ENCODE results near the gene TMEM258.

TMEM258 gene

GRCh38 chr11:61794579-61794978 lies 2.2 kb upstream of the TMEM258 start:
- no peak for TF ChIP-seq CTCF (IDR thresholded peaks at IDR 0.05; ENCODE audit: control extremely low read depth, extremely low read depth, low read depth, missing control alignments)
- CTCF ChIA-PET, result interaction anchor here (1.1 to 11.8 kb wide), 6 partner anchors 37 to 314 kb away, joined by 3 to 129 read pairs (median 80); partner anchors contain the start of gene BEST1
- POLR2A ChIA-PET, result no interaction called here
- DNase-seq (ENCODE audit: extremely low spot score), result no peak

- ChIA-PET POLR2A (interaction anchor here (1.1 kb wide), 1 partner anchor 8 kb away, joined by 3 read pairs; no protein-coding TSS in a partner anchor), CTCF (interaction anchor here (1.1 to 11.8 kb wide), 7 partner anchors 7 to 314 kb away, joined by 6 to 129 read pairs (median 91); partner anchors contain the start of gene BEST1)
- no peak for TF ChIP-seq CTCF (IDR thresholded peaks at IDR 0.05; ENCODE audit: control extremely low read depth, extremely low read depth, low read depth, missing control alignments)
- no peak for DNase-seq (ENCODE audit: extremely low spot score)
These were observed 1.4 kb upstream of the TMEM258 start for GRCh38 chr11:61793829-61794204.

- no peak for DNase-seq (ENCODE audit: extremely low spot score)
- TF ChIP-seq CTCF (IDR thresholded peaks at IDR 0.05; ENCODE audit: control extremely low read depth, extremely low read depth, low read depth, missing control alignments), result no peak
- CTCF ChIA-PET, result interaction anchor here (1.0 to 11.8 kb wide), 9 partner anchors 8 to 315 kb away, joined by 3 to 129 read pairs (median 21); partner anchors contain the start of gene BEST1
- POLR2A ChIA-PET, result interaction anchor here (0.9 to 1.4 kb wide), 5 partner anchors 8 to 27 kb away, joined by 3 to 5 read pairs (median 3); no protein-coding TSS in a partner anchor
These were observed 857 bp upstream of the TMEM258 start for GRCh38 chr11:61793083-61793828.

- ChIA-PET CTCF (interaction anchor here (1.1 to 11.8 kb wide), 14 partner anchors 9 to 316 kb away, joined by 3 to 129 read pairs (median 10); partner anchors contain the start of gene BEST1), POLR2A (interaction anchor here (0.6 to 1.4 kb wide), 6 partner anchors 10 to 880 kb away, joined by 3 to 5 read pairs (median 4); partner anchors contain the start of gene UQCC3)
- no peak for DNase-seq (ENCODE audit: extremely low spot score)
- peak; percentile 11 for TF ChIP-seq CTCF (IDR thresholded peaks at IDR 0.05; ENCODE audit: control extremely low read depth, extremely low read depth, low read depth, missing control alignments)
These were observed 576 bp downstream of the TMEM258 start for GRCh38 chr11:61791737-61792309.

GRCh38 chr11:61787928-61788491 lies 4.4 kb downstream of the TMEM258 start:
- POLR2A ChIA-PET, result no interaction called here
- CTCF ChIA-PET, result interaction anchor here (0.7 to 8.3 kb wide), 14 partner anchors 7 to 294 kb away, joined by 3 to 91 read pairs (median 5); no protein-coding TSS in a partner anchor
- TF ChIP-seq CTCF (IDR thresholded peaks at IDR 0.05; ENCODE audit: control extremely low read depth, extremely low read depth, low read depth, missing control alignments), result peak; percentile 29
- DNase-seq (ENCODE audit: extremely low spot score), result no peak

GRCh38 chr11:61785837-61786402 lies 6.5 kb downstream of the TMEM258 start:
- CTCF ChIA-PET, result interaction anchor here (1.6 to 8.3 kb wide), 5 partner anchors 10 to 296 kb away, joined by 3 to 91 read pairs (median 8); no protein-coding TSS in a partner anchor
- POLR2A ChIA-PET, result no interaction called here
- TF ChIP-seq CTCF (IDR thresholded peaks at IDR 0.05; ENCODE audit: control extremely low read depth, extremely low read depth, low read depth, missing control alignments), result no peak
- DNase-seq (ENCODE audit: extremely low spot score), result no peak
